HG03135 (cell line): ENCODE results near the gene RREB1.
"Not testable (repeated sequence)": the region's sequence is repeated elsewhere in the genome, so short reads cannot be mapped to it uniquely, and the experiment has no call there.

Experiments
- ATAC-seq: cut with Tn5 transposase; IDR thresholded peaks from one replicate; pipeline ENCODE4 v1.9.1; 2021; ENCODE audit warnings: mild to moderate bottlenecking, moderate library complexity; ENCODE audit not compliant: unreplicated experiment

RREB1 gene

DNA sequence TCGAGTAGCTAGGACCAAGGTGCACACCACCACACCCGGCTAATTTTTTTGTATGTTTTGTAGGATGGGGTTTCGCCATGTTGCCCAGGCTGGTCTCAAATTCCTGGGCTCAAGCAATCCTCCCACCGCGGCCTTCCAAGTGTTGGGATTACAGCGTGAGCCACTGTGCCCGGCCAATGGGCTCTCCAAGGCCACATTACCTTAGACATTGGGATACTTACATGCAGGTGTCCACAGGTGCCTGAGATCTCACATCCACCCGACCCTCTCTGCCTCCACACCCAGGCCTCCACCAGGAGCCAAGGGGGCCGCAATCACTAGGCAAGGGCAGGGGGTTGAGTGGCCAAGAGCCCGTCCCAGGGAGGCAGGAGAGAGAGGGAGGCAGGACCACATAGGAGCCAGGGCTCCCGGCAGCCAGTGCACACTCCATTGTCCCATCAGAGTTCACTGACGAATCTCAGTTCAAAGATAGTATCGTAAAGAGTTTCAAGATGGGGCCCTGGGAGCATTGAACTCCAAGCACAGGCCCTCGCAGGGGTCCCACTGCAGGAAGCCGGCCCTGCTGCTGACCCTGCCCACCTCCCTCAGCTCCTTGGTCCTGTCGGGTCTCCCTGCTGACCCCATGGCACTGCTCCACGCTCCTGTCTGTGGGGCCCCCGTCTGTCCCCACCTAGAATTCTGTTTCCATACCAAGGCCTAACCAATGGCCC, 149.9 kb downstream of the RREB1 start:
- ATAC-seq: no peak

- ATAC-seq: no peak
Measured at GRCh38 chr6:7258231-7258763, 150.5 kb downstream of the RREB1 start.

DNA sequence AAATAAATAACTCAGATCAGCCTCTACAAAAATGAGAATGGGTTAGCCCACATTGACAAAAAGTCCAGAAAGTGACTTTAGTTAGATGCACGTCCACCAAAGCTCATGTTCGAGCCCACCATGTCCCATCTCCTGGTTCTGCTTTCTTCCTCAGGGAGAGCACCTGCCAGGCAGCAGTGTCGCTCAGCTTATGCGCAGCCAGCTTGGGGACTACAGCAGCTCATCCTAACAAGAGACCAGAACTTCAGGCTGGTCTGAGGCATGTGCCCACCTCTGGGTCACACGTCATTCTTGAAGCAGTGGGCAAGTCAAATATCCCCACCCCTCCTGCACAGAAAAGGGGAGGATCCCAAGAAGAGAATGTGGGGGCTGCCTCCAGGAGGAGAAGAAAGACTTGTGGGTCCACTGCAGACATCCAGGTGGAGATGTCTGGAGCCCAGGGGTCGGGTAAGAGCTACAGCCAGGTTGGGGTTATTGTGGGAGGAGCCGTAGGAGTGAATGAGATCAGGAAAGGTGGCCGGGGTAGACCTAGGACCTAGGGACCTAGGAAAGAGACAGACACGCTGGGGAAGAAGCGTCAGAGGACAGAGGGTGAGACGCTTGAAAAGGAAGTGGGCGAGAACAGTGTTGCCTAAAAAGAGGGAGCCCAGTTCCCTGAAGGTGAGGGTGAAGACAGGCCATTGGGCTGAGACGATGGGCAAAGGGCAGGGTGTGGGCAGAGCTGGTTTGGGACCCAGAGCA, 152.7 kb downstream of the RREB1 start:
- no peak for ATAC-seq

DNA sequence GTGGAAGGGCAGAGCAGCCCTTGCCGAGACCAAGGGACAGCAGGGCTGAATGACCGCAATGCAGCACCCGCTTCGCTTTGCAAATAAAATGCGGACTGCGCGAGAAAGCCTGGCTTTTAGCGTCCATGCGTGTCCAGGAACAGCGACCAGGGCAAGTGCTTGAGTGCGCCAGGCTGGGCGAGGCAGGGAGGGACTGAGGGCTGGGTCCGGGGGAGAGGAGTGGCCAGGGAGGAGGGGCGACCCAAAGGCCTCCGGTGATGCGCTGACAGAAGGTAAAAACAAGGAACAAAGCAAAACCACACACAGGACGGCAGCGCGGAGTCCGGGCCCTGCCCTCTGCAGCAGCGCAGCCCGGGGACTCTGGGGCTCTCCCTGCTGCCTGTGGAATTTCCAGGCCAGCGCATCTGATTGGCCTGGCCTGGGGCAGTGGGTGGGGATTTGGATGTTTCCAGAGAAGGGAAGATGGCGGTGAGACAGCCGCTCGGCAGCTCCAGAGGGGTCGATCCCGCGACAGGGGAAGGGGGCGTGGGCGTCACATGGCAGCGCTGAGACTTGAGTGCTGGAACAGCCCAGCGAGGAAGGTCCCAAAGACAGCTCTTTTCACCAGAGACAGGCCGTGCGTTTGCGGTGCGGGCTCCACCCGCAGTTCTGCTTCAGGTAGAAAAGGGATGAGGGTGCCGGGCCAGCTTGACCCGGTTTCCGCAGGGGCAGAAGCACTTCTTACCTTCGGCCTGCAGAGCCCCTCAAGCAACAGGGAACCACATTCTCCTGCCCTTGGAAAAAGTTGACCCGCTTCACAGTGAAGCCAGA, 153.5 kb downstream of the RREB1 start:
- ATAC-seq: no peak

GRCh38 chr6:7261852-7262461, 154.2 kb downstream of the RREB1 start:
- ATAC-seq: no peak

DNA sequence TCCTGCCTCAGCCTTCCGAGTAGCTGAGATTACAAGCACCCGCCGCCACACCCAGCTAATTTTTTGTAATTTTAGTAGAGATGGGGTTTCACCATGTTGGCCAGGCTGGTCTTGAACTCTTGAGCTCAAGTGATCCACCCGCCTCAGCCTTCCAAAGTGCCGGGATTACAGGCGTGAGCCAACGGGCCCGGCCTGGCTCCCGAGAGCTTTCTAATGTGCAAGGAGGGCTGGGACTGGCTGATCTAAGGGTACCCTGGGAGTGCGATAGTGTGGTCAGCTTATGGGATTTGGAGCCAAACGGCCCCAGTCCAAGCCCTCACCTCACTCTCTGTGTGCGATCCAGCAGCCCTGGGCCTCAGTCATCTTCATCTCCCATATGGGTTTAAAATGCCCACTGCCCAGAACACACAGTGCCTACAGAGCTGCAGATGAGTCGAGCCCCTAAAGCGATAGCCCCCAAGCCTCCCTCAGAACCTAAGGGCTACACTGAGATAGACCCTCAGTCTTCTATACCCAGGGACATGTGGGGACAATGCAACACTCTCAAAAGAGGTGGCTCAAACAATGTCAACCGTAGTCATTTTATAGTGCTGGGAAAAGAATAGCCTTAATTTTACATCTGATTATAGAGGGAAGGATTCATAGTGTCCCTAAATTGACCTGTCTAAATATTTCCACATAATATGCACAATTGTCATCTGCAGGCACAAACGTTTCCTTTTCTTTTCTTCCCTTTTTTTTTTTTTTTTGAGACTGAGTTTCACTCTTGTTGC, 155.2 kb downstream of the RREB1 start:
- ATAC-seq: no peak

GRCh38 chr6:7263519-7263805, 155.7 kb downstream of the RREB1 start:
- ATAC-seq: not testable (repeated sequence)

GRCh38 chr6:7264041-7264440, 156.3 kb downstream of the RREB1 start:
- ATAC-seq: no peak

DNA sequence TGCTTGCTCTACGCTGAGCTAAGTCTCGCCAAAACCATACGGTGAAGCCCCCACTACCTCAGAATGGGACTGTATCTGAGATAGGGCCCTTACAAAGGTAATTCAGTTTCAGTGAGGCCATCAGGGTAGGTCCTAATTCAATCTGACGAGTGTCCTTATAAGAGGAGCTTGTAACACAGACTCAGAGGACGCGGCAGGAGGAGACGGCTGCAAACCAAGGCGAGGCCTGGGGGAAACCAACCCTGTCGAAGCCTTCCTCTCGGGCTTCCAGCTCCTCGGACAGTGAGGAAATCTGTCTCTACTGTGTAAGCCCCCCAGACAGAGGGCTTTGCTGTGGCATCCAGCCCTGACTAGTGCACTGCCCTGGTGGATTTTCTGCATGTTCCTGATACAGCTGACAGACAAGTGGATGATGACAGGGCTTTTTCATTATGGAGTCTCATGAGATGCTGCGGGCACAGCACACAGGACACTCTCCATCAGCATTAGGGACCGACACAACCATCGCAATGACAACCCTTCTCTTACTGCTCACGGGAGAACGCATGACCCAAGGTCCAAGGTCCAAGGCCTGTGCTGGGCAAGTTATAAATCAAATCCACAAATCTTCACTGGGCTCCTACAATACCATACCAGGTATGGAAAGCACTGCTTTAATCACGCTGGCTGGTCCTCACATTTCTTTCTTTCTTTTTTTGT, 157.1 kb downstream of the RREB1 start:
- ATAC-seq: no peak

DNA sequence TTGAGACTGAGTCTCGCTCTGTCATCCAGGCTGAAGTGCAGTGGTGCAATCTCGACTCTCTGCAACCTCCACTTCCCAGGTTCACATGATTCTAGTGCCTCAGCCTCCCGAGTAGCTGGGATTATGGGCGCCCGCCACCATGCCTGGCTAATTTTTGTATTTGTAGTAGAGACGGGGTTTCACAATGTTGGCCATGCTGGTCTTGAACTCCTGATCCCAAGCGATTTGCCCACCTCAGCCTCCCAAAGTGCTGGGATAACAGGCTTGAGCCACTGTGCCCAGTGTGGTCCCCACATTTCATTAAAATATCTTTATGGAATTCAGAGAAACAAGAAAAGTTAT, 157.6 kb downstream of the RREB1 start:
- ATAC-seq: not testable (repeated sequence)

- no peak for ATAC-seq
Measured at GRCh38 chr6:7267071-7267465, 159.3 kb downstream of the RREB1 start.

- ATAC-seq: no peak
Measured at GRCh38 chr6:7267466-7268091, 159.8 kb downstream of the RREB1 start.

DNA sequence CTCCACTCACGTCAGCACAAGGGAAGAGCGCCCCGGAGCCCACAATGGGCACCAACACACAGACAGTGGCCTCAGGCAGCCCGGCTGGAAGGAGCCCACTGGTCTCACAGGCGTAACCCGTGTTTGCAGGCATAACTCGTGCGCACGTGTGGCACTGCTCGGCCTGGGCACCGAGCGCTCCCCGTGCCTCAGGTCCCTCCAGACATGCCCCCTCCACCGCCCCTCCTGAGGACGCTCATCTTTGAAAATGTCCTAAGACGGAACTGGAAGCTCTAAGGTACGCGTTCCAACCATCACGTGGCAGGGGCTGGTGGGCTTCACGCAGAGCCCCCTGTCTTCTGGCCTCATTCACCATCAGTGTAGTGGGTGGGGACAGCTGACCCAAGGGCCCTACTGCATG, 160.6 kb downstream of the RREB1 start:
- no peak for ATAC-seq

DNA sequence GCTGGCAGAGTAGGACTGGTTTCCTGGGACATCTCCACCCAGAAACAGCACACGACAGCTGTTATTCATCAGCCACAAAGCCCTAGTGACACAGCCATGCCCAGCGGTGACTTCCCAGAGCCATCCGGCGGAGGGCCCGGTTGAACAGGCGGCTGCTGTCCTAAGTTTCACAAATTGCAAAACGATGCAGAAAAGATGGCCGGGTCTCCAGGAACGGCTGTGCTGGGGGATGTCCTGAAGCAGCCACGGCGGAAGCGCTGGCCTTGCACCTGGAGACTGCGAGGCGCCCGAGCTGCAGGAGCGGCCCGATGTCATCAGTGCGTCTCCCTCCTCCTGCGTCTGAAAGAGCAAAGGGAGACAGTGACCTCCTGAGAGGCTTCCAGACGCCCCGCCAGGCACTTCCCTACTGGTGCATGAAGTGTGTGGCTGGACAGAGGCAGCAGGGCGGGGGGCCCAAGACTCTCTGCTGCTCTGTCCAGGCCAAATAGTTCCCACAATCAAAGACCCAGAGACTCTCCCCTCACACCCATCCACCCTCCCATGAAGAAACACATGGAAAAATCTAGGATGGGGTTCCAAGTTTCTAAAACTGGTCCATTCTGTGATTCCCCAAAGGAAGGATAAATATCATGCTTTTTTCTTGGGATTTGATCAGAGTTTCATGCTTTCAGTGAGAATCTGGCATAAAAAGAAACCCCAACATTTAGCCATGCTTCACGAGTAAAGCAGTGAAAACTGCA, 161.2 kb downstream of the RREB1 start:
- no peak for ATAC-seq

DNA sequence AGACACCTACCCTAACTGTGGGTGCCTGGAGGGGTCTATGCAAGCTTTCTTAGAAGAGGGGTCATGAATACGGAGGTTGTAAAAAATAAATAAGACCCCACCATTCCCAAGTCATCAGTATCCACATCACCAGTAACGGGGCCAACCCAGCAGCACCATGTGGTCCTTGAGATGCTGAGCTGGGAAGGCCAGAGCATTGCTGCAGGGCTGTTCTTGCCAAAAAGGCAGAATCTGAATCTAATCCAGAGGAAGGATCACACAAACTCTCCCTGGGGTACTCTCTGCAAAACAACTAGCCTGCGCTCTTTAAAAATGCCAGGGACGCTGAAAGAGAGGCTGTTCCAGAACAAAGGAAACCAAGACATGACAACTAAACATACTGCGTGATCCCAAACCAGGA, 162.1 kb downstream of the RREB1 start:
- ATAC-seq: no peak

DNA sequence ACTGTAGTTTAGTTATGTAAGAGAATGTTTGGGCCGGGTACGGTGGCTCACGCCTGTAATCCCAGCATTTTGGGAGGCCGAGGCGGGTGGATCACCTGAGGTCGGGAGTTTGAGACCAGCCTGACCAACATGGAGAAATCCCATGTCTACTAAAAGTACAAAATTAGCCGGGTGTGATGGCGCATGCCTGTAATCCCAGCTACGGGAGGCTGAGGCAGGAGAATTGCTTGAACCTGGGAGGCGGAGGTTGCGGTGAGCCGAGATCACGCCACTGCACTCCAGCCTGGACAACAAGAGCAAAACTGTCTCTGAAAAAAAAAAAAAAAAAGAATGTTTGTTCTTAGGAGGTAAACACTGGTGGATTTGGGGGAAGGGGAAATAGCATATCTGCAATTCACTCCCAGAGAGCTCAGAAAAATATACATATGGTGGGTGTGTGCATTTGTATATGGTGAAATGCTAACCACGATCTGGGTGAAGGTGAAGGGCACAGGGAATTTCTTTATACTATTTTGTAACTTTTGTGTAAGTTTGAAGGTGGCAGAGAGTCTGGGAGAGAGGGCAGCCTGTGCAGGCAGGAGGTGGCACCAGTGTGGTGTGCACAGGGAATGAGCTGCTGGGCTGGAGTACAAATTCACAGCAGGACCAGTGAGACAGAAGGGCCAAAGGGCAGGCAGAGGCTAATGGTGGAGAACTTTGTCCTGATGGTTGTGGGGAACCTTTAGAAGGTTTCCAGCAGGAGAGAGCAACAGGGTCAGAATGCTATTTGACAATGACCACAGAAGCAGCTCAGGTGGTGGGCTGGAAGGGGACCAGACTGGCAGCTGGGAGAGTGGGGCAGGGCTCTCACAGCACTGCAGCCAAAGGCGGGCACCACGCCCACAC, 162.8 kb downstream of the RREB1 start:
- ATAC-seq: no peak

GRCh38 chr6:7271205-7271534, 163.4 kb downstream of the RREB1 start:
- ATAC-seq: no peak

GRCh38 chr6:7273709-7274108, 165.9 kb downstream of the RREB1 start:
- ATAC-seq: no peak
